Measurements from ENCODE around the gene DVL3. TPM values are rescaled to one million over a fixed set of nuclear protein-coding genes. Genes with fewer than 3 reads are reported as not detected.

DVL3 gene
- polyA plus RNA-seq, 1 donor from 2014 or later = 78.9 TPM

GRCh38 chr3:184171562-184171961 lies 16.4 kb downstream of the DVL3 start:
- H3K36me3 ChIP-seq (ENCODE audit: insufficient read depth, low read length) = no peaks in the 10 kb centered on the region
- H3K79me2 ChIP-seq (replicated peaks; ENCODE audit: insufficient read depth, low read length) = peaks cover 19% of the 10 kb centered on the region
- no peaks in the 10 kb centered on the region for H3F3A ChIP-seq (ENCODE audit: insufficient read depth, low read length, poor library complexity, severe bottlenecking)
- no peaks in the 10 kb centered on the region for H3K9me3 ChIP-seq (ENCODE audit: low read length)
- H2AFZ ChIP-seq (ENCODE audit: low read depth, low read length) = no peak overlapping the region
- H3K9ac ChIP-seq (ENCODE audit: low read length) = no peak overlapping the region
- TF ChIP-seq SMC3 (conservative IDR thresholded peaks at IDR 0.05; ENCODE audit: poor library complexity) = no peak
- no peak for TF ChIP-seq CTCF (IDR thresholded peaks at IDR 0.05; ENCODE audit: poor library complexity, severe bottlenecking)
- TF ChIP-seq REST (IDR thresholded peaks at IDR 0.05; ENCODE audit: borderline replicate concordance) = no peak
- no peak for TF ChIP-seq MXI1 (conservative IDR thresholded peaks at IDR 0.05; ENCODE audit: poor library complexity, severe bottlenecking)
- no peak for TF ChIP-seq EZH2 (IDR thresholded peaks at IDR 0.05; ENCODE audit: borderline replicate concordance, insufficient read depth, low read length, poor library complexity, severe bottlenecking)
- no peak for TF ChIP-seq EP300 (conservative IDR thresholded peaks at IDR 0.05; ENCODE audit: poor library complexity, severe bottlenecking)
- TF ChIP-seq TAF1 (IDR thresholded peaks at IDR 0.05; ENCODE audit: low read depth) = no peak
- no peak for TF ChIP-seq RAD21 (conservative IDR thresholded peaks at IDR 0.05)
- TF ChIP-seq POLR2AphosphoS5 (IDR thresholded peaks at IDR 0.05) = no peak
- no peaks in the 10 kb centered on the region for H3K9me2 ChIP-seq (ENCODE audit: insufficient read depth, low read length)
- H4K20me1 ChIP-seq (ENCODE audit: insufficient read depth) = no peaks in the 10 kb centered on the region
- no peak overlapping the region for H3K27ac ChIP-seq (ENCODE audit: low read length)
- no peak overlapping the region for H3K4me2 ChIP-seq (ENCODE audit: low read length)
- H3K4me3 ChIP-seq (ENCODE audit: low read length) = no peak overlapping the region
- H3K27me3 ChIP-seq (ENCODE audit: insufficient read depth, low read depth, low read length) = no peaks in the 10 kb centered on the region

- Histone ChIP-seq H3K36me3 (ENCODE audit: insufficient read depth, low read length) (no peaks in the 10 kb centered on the region), H4K20me1 (ENCODE audit: insufficient read depth) (peaks cover 6% of the 10 kb centered on the region), H3K9me3 (ENCODE audit: low read length) (no peaks in the 10 kb centered on the region), H3K27ac (ENCODE audit: low read length) (no peak overlapping the region), H3K9ac (ENCODE audit: low read length) (no peak overlapping the region), H3K9me2 (ENCODE audit: insufficient read depth, low read length) (no peaks in the 10 kb centered on the region), H3K27me3 (ENCODE audit: insufficient read depth, low read depth, low read length) (no peaks in the 10 kb centered on the region), H2AFZ (ENCODE audit: low read depth, low read length) (no peak overlapping the region), H3K79me2 (replicated peaks; ENCODE audit: insufficient read depth, low read length) (peaks cover 31% of the 10 kb centered on the region), H3K4me2 (ENCODE audit: low read length) (no peak overlapping the region), H3K4me3 (ENCODE audit: low read length) (no peak overlapping the region), H3F3A (ENCODE audit: insufficient read depth, low read length, poor library complexity, severe bottlenecking) (no peaks in the 10 kb centered on the region)
- TF ChIP-seq SMC3 (conservative IDR thresholded peaks at IDR 0.05; ENCODE audit: poor library complexity) = no peak
- TF ChIP-seq CTCF (IDR thresholded peaks at IDR 0.05; ENCODE audit: poor library complexity, severe bottlenecking) = no peak
- TF ChIP-seq POLR2AphosphoS5 (IDR thresholded peaks at IDR 0.05) = no peak
- TF ChIP-seq EP300 (conservative IDR thresholded peaks at IDR 0.05; ENCODE audit: poor library complexity, severe bottlenecking) = no peak
- no peak for TF ChIP-seq REST (IDR thresholded peaks at IDR 0.05; ENCODE audit: borderline replicate concordance)
- no peak for TF ChIP-seq RAD21 (conservative IDR thresholded peaks at IDR 0.05)
- TF ChIP-seq TAF1 (IDR thresholded peaks at IDR 0.05; ENCODE audit: low read depth) = no peak
- TF ChIP-seq MXI1 (conservative IDR thresholded peaks at IDR 0.05; ENCODE audit: poor library complexity, severe bottlenecking) = no peak
- TF ChIP-seq EZH2 (IDR thresholded peaks at IDR 0.05; ENCODE audit: borderline replicate concordance, insufficient read depth, low read length, poor library complexity, severe bottlenecking) = no peak
Measured at GRCh38 chr3:184172681-184173373, 17.6 kb downstream of the DVL3 start.

All from neural cell (in vitro differentiated cells).